Heart right ventricle (tissue), 16 donors: ENCODE measurements around the gene MTFMT. TPM values are rescaled to one million over a fixed set of nuclear protein-coding genes. Genes with fewer than 3 reads are reported as not detected.
A peak's percentile ranks its signal among the peaks of the same experiment; 100 is the strongest.

Experiments used
- ATAC-seq, 8 donors: fragments of 200-7000 bp; cut with Tn5 transposase; one replicate each; pipeline ENCODE4 v1.9.1; 2020; ENCODE audit warnings: mild to moderate bottlenecking in 8 of 8, moderate library complexity in 8 of 8, moderate number of reproducible peaks in 1 of 8
- DNase-seq, 2 donors: peaks; one replicate each; pipeline ENCODE4 v3.0.0-alpha.2; 2020
- H3K27ac ChIP-seq, 10 donors: fragments of 200-600 bp; sonication (generic) in 2 of 10; one replicate each; pipeline versions ENCODE4 v1.5.0 to v1.8.0; 2020 to 2022; ENCODE audit warnings: mild to moderate bottlenecking in 3 of 10
- H3K27me3 ChIP-seq, 7 donors: fragments of 200-600 bp; one replicate each; pipeline ENCODE4 v1.8.0; 2021 to 2022; ENCODE audit warnings: mild to moderate bottlenecking in 2 of 7
- H3K36me3 ChIP-seq, 9 donors: fragments of 200-600 bp; sonication (generic) in 1 of 9; one replicate each; pipeline versions ENCODE4 v1.5.0 to v1.8.0; 2020 to 2022; ENCODE audit warnings: mild to moderate bottlenecking in 2 of 9
- H3K4me1 ChIP-seq, 9 donors: fragments of 200-600 bp; sonication (generic) in 1 of 9; one replicate each; pipeline versions ENCODE4 v1.5.0 to v1.8.0; 2020 to 2022; ENCODE audit warnings: mild to moderate bottlenecking in 4 of 9
- H3K4me3 ChIP-seq, 10 donors: fragments of 200-600 bp; sonication (generic) in 2 of 10; one replicate each; pipeline versions ENCODE4 v1.5.0 to v1.8.0; 2020 to 2022; ENCODE audit warnings: mild to moderate bottlenecking in 7 of 10, moderate library complexity in 2 of 10
- H3K9me3 ChIP-seq, 11 donors: fragments of 200-600 bp in 10 of 11; sonication (generic) in 2 of 11; one replicate each; pipeline versions ENCODE4 v1.5.0 to v1.8.0; 2013 to 2022; ENCODE audit warnings: mild to moderate bottlenecking in 2 of 11, control low read depth in 1 of 11, moderate library complexity in 1 of 11
- CTCF ChIP-seq, 9 donors: fragments of 200-600 bp; sonication (generic) in 2 of 9; IDR thresholded peaks; one replicate each; pipeline versions ENCODE4 v1.5.0 to v1.8.0; 2021 to 2022; ENCODE audit warnings: antibody characterized with exemption in 9 of 9, mild to moderate bottlenecking in 5 of 9, moderate library complexity in 1 of 9
- WGBS, 2 donors: extraction: QIAGEN DNeasy Blood & Tissue Kit; methylation state at CpG; one replicate each; pipeline ENCODE4 v1.1.7; 2013; ENCODE audit warnings: inconsistent platforms in 1 of 2; 5-methylcytosine and 5-hydroxymethylcytosine counted together
- intact Hi-C, 10 donors: fragments of 100-400 bp; cut with DNase I; formaldehyde crosslinking; loops; one replicate each; pipeline versions ENCODE4 v1.11.1 to v1.14.2; 2022
- polyA plus RNA-seq, 2 donors: library from polyadenylated mRNA; stranded (reverse); fragments of 200-250 nt; gene quantifications; one replicate each; pipeline ENCODE4 v1.2.3, GENCODE V29; 2013
- total RNA-seq, 10 donors: library from RNA; stranded (reverse); fragmentation: NEBNext Ultra II Directional in 3 of 10; extraction: Animal tissue kit (Norgen Biotek cat#: 25700) in 3 of 10; gene quantifications; one replicate each; pipeline versions ENCODE4 v1.2.1 to v1.2.4, GENCODE V29; 2021 to 2023
- donor health status: Arrhythmogenic right ventricular cardiomyopathy.
- donor health status: ischemic (EF 13 %, LVEDD 7.1; RV severe dilation, severe dysfunction).
- donor health status: healthy with polysubstance abuse.
- donor health status: DM: no; HTN: yes; CAD: no.
- donor health status: DM: no; HTN: no; CAD: no.
- donor health status: ischemic (EF 25% LVEDD 6.9; RV normal size, moderate dysfunction).
- donor health status: ischemic (EF 25% LVEDD 5.7; RV mildly dilated, moderate dysfunction).
- donor health status: healthy.
- donor health status: DM: yes; HTN: yes; CAD: no.
- donor health status: Ischemic cardiomyopathy.
- donor health status: ischemic (EF 35%, LVEDD 5.7; RV mildly dilated, moderate dysfunction).
- donor health status: nonischemic (EF 11% LVEDD 7.7; RV severe dilation, severe dysfunction).
- donor health status: DM: yes; HTN: yes; CAD: no.
- donor health status: PGD.
- donor health status: ischemic (EF 29% LVEDD 5.4; RV normal size, mild dysfunction).
- donor health status: nonischemic (EF 23%, LVEDD 6.1; RV moderate dilation, normal function).

The MTFMT gene
- total and polyA plus RNA-seq, 12 donors: 5.5 to 21.9 (median 18.2) TPM

GRCh38 chr15:65054333-65055200 lies 25.1 kb upstream of the MTFMT start:
- ATAC-seq (peak; percentile 75 to 88 (median 84)), DNase-seq (peak; percentile 76 to 78)
- no peak overlapping the region for H3K4me3 ChIP-seq
- 70 to 71% methylated on average over 26 of the region's 26 CpGs for WGBS, 2 donors
- peak overlapping the region in 9 of 10 donors; percentile 2 to 70 (median 42) for H3K27ac ChIP-seq
- no peaks in the 10 kb centered on the region for H3K27me3 ChIP-seq
- intact Hi-C loops: loop anchor here (1.0 to 10.0 kb wide), 12 partner anchors 22 to 230 kb away; partner anchors contain the start of genes KBTBD13 (in 1 of the 10) and PARP16 (in 1 of the 10)
- H3K4me1 ChIP-seq: peaks cover 4 to 48% (median 25%) of the 10 kb centered on the region in 9 donors
- TF ChIP-seq CTCF (IDR thresholded peaks at IDR 0.05): peak; percentile 85 to 96 (median 93)
- H3K9me3 ChIP-seq: no peaks in the 10 kb centered on the region
- peaks cover 0 to 43% (median 0%) of the 10 kb centered on the region in 9 donors for H3K36me3 ChIP-seq

- Histone ChIP-seq H3K27me3 (no peaks in the 10 kb centered on the region), H3K4me3 (no peak overlapping the region), H3K27ac (no peak overlapping the region), H3K4me1 (peaks cover 6 to 47% (median 28%) of the 10 kb centered on the region in 9 donors), H3K36me3 (peaks cover 0 to 31% (median 0%) of the 10 kb centered on the region in 9 donors), H3K9me3 (no peaks in the 10 kb centered on the region)
- ATAC-seq: no peak
- no peak for TF ChIP-seq CTCF (IDR thresholded peaks at IDR 0.05)
- 82 to 92% methylated on average over 2 of the region's 2 CpGs for WGBS, 2 donors
- DNase-seq: no peak
- intact Hi-C loops: loop anchor here in 7 of 10 donors (5.0 to 10.0 kb wide), 5 partner anchors 34 to 232 kb away; partner anchors contain the start of gene PARP16 (in 1 of the 7)
Observed at GRCh38 chr15:65052956-65053355, 23.5 kb upstream of the MTFMT start.

- TF ChIP-seq CTCF (IDR thresholded peaks at IDR 0.05): no peak
- Histone ChIP-seq H3K27me3 (no peaks in the 10 kb centered on the region), H3K27ac (no peak overlapping the region), H3K9me3 (no peaks in the 10 kb centered on the region), H3K4me3 (no peak overlapping the region), H3K36me3 (peaks cover 0 to 16% (median 0%) of the 10 kb centered on the region in 9 donors), H3K4me1 (peaks cover 6 to 40% (median 28%) of the 10 kb centered on the region in 9 donors)
- WGBS, 2 donors: 66 to 79% methylated on average over 2 of the region's 2 CpGs
- intact Hi-C loops: loop anchor here in 7 of 10 donors (5.0 to 10.0 kb wide), 5 partner anchors 36 to 234 kb away; partner anchors contain the start of gene PARP16 (in 1 of the 7)
- DNase-seq (no peak), ATAC-seq (no peak)
Observed at GRCh38 chr15:65051266-65051665, 21.8 kb upstream of the MTFMT start.

GRCh38 chr15:65050270-65050669 lies 20.8 kb upstream of the MTFMT start:
- peaks cover 4 to 36% (median 25%) of the 10 kb centered on the region in 9 donors for H3K4me1 ChIP-seq
- no peak overlapping the region for H3K27ac ChIP-seq
- H3K36me3 ChIP-seq: peaks cover 0 to 13% (median 0%) of the 10 kb centered on the region in 9 donors
- no peaks in the 10 kb centered on the region for H3K9me3 ChIP-seq
- TF ChIP-seq CTCF (IDR thresholded peaks at IDR 0.05): no peak
- intact Hi-C loops: loop anchor here in 7 of 10 donors (5.0 to 10.0 kb wide), 5 partner anchors 37 to 235 kb away; partner anchors contain the start of gene PARP16 (in 1 of the 7)
- H3K4me3 ChIP-seq: no peak overlapping the region
- WGBS, 2 donors: 60% methylated on average over 4 of the region's 4 CpGs
- H3K27me3 ChIP-seq: no peaks in the 10 kb centered on the region
- DNase-seq (no peak), ATAC-seq (no peak)
